OCI-LY1 (cell line): ENCODE measurements around the gene ARPIN.
"Not testable (repeated sequence)": the region's sequence is repeated elsewhere in the genome, so short reads cannot be mapped to it uniquely, and the experiment has no call there.

Experiments
- H2AFZ ChIP-seq: fragments of 200-600 bp; sonication (generic), shearing (Covaris generic); 2 replicates; pipeline ENCODE4 v1.6.0; 2014; ENCODE audit warnings: antibody characterized with exemption, mild to moderate bottlenecking, low read length
- H3F3A ChIP-seq: fragments of 200-600 bp; sonication (generic), shearing (Covaris generic); 2 replicates; pipeline ENCODE4 v1.6.0; 2014; ENCODE audit warnings: mild to moderate bottlenecking, antibody characterized with exemption, low read length, moderate library complexity; ENCODE audit not compliant: insufficient read depth
- H3K27ac ChIP-seq: fragments of 200-600 bp; sonication (generic); 2 replicates; pipeline ENCODE4 v1.5.1; 2014; ENCODE audit warnings: low read length, mixed run types, mild to moderate bottlenecking, low read depth; ENCODE audit not compliant: poor library complexity, severe bottlenecking
- H3K27me3 ChIP-seq: fragments of 200-600 bp; sonication (generic); 2 replicates; pipeline ENCODE4 v1.6.0; 2014; ENCODE audit warnings: antibody characterized with exemption, mild to moderate bottlenecking, low read length, moderate library complexity; ENCODE audit not compliant: insufficient read depth
- H3K36me3 ChIP-seq: fragments of 200-600 bp; sonication (generic); 2 replicates; pipeline ENCODE4 v1.6.1; 2014; ENCODE audit warnings: mild to moderate bottlenecking, antibody characterized with exemption, low read length, moderate library complexity, mixed read lengths; ENCODE audit not compliant: insufficient read depth
- H3K4me1 ChIP-seq: fragments of 200-600 bp; sonication (generic); 2 replicates; pipeline ENCODE4 v1.5.1; 2014; ENCODE audit warnings: mild to moderate bottlenecking, low read length, moderate library complexity; ENCODE audit not compliant: insufficient read depth, severe bottlenecking
- H3K4me2 ChIP-seq: fragments of 200-600 bp; sonication (generic), shearing (Covaris generic); 2 replicates; pipeline ENCODE4 v1.6.1; 2014; ENCODE audit warnings: low read length
- H3K4me3 ChIP-seq: fragments of 200-600 bp; sonication (generic); 2 replicates; pipeline ENCODE4 v1.5.1; 2014; ENCODE audit warnings: low read length, low read depth, mild to moderate bottlenecking, mixed read lengths; ENCODE audit not compliant: poor library complexity, severe bottlenecking
- H3K79me2 ChIP-seq: fragments of 200-600 bp; shearing (Covaris generic); 2 replicates; pipeline ENCODE4 v1.6.1; 2016; ENCODE audit warnings: mixed run types, low read length, mixed read lengths; ENCODE audit not compliant: insufficient read depth
- H3K9ac ChIP-seq: fragments of 200-600 bp; sonication (generic), shearing (Covaris generic); 2 replicates; pipeline ENCODE4 v1.6.1; 2014; ENCODE audit warnings: mild to moderate bottlenecking, low read length, mixed read lengths
- H3K9me2 ChIP-seq: fragments of 200-600 bp; sonication (generic), shearing (Covaris generic); 2 replicates; pipeline ENCODE4 v1.6.1; 2014; ENCODE audit warnings: low read depth, mild to moderate bottlenecking, low read length, mixed read lengths
- H3K9me3 ChIP-seq: fragments of 200-600 bp; shearing (Covaris generic); 2 replicates; pipeline ENCODE4 v1.6.1; 2014; ENCODE audit warnings: low read length, mixed read lengths
- H4K20me1 ChIP-seq: fragments of 200-600 bp; sonication (generic), shearing (Covaris generic); 2 replicates; pipeline ENCODE4 v1.6.0; 2016; ENCODE audit warnings: mild to moderate bottlenecking, low read length; ENCODE audit not compliant: insufficient read depth
- CTCF ChIP-seq: fragments of 200-600 bp; sonication (generic), shearing (Covaris generic); IDR thresholded peaks from 2 replicates; pipeline ENCODE4 v1.5.1; 2017; ENCODE audit warnings: mild to moderate bottlenecking, antibody characterized with exemption, low read length, moderate library complexity, mixed read lengths
- EZH2 ChIP-seq: fragments of 200-600 bp; sonication (generic), shearing (Covaris generic); IDR thresholded peaks from 2 replicates; pipeline ENCODE4 v1.8.0; 2017; ENCODE audit warnings: borderline replicate concordance, mixed run types, mild to moderate bottlenecking, antibody characterized with exemption, low read length, moderate library complexity, mixed read lengths

Gene ARPIN

GRCh38 chr15:89912674-89913396 lies at the start of gene ARPIN:
TSS of gene ARPIN (minus strand) at chr15:89912952. CDS start at chr15:89912835, 117 bp downstream.
- H4K20me1 ChIP-seq: no peaks in the 10 kb centered on the region
- H3F3A ChIP-seq: no peaks in the 10 kb centered on the region
- no peak within 1 kb of the TSS for H2AFZ ChIP-seq
- H3K9ac ChIP-seq: no peak within 1 kb of the TSS
- H3K9me3 ChIP-seq: no peaks in the 10 kb centered on the region
- no peak within 1 kb of the TSS for H3K4me2 ChIP-seq
- no peaks in the 10 kb centered on the region for H3K9me2 ChIP-seq
- H3K36me3 ChIP-seq: no peaks in the 10 kb centered on the region
- no peaks in the 10 kb centered on the region for H3K79me2 ChIP-seq
- H3K4me1 ChIP-seq: no peaks in the 10 kb centered on the region
- no peak within 1 kb of the TSS for H3K4me3 ChIP-seq
- TF ChIP-seq EZH2 (no peak), CTCF (no peak)
- H3K27me3 ChIP-seq: no peaks in the 10 kb centered on the region
- no peak within 1 kb of the TSS for H3K27ac ChIP-seq

- TF ChIP-seq CTCF (no peak), EZH2 (no peak)
- H3K27ac ChIP-seq: no peak overlapping the region
- no peak overlapping the region for H3K4me3 ChIP-seq
- H3K36me3 ChIP-seq: no peaks in the 10 kb centered on the region
- no peak overlapping the region for H3K9ac ChIP-seq
- no peaks in the 10 kb centered on the region for H4K20me1 ChIP-seq
- no peaks in the 10 kb centered on the region for H3K9me3 ChIP-seq
- no peak overlapping the region for H3K4me2 ChIP-seq
- no peaks in the 10 kb centered on the region for H3F3A ChIP-seq
- no peaks in the 10 kb centered on the region for H3K27me3 ChIP-seq
- no peaks in the 10 kb centered on the region for H3K9me2 ChIP-seq
- no peaks in the 10 kb centered on the region for H3K79me2 ChIP-seq
- H3K4me1 ChIP-seq: no peaks in the 10 kb centered on the region
- no peak overlapping the region for H2AFZ ChIP-seq
Observed at GRCh38 chr15:89958107-89958805, 45.5 kb upstream of the ARPIN start.

- not testable (repeated sequence) for H3K79me2 ChIP-seq, H4K20me1 ChIP-seq, H3K4me1 ChIP-seq, H3K9me3 ChIP-seq, H3K27me3 ChIP-seq, H3K9ac ChIP-seq, H3K4me2 ChIP-seq, H3K27ac ChIP-seq, H3K4me3 ChIP-seq, H3F3A ChIP-seq, H2AFZ ChIP-seq, H3K9me2 ChIP-seq, H3K36me3 ChIP-seq
Observed at GRCh38 chr15:89955449-89955998, 42.8 kb upstream of the ARPIN start.
